ENCODE data around the gene TPCN2. TPM values are rescaled to one million over a fixed set of nuclear protein-coding genes. Genes with fewer than 3 reads are reported as not detected.

Gene TPCN2
- total RNA-seq, 1 experiment from 2014 or later: 28.9 TPM

- Histone ChIP-seq H3K4me3 (ENCODE audit: low read depth, low read length, poor library complexity, severe bottlenecking) (no peak overlapping the region), H3K9me3 (ENCODE audit: low read depth, low read length, poor library complexity, severe bottlenecking) (peaks cover 13% of the 10 kb centered on the region), H3K27me3 (replicated peaks; ENCODE audit: insufficient read depth, low read depth, low read length, poor library complexity) (no peaks in the 10 kb centered on the region), H3K4me1 (ENCODE audit: insufficient read depth, low read length, poor library complexity, severe bottlenecking) (peaks cover 17% of the 10 kb centered on the region), H3K36me3 (ENCODE audit: insufficient read depth, low read length, poor library complexity, severe bottlenecking) (no peaks in the 10 kb centered on the region), H3K27ac (ENCODE audit: low read depth, low read length, poor library complexity, severe bottlenecking) (no peak overlapping the region)
- no peak for TF ChIP-seq EZH2 (IDR thresholded peaks at IDR 0.05; ENCODE audit: borderline replicate concordance, low read depth, low read length, poor library complexity, severe bottlenecking)
- no peak for TF ChIP-seq CTCF (conservative IDR thresholded peaks at IDR 0.05; ENCODE audit: low read depth, low read length)
- ChIA-PET POLR2A (ENCODE audit: low non-redundant PET) (no interaction called here), CTCF (no interaction called here)
- DNase-seq (ENCODE audit: low spot score): no peak
- BruUV-seq (replicated peaks): no TSS peak
- intact Hi-C loops (cut with micrococcal nuclease; ENCODE audit: unreplicated experiment): no loop called here
Measured at GRCh38 chr11:69135420-69136363, 87.0 kb downstream of the TPCN2 start.

GRCh38 chr11:69136471-69136870 is 87.7 kb downstream of the TPCN2 start:
- ChIA-PET POLR2A (ENCODE audit: low non-redundant PET) (no interaction called here), CTCF (no interaction called here)
- intact Hi-C loops (cut with micrococcal nuclease; ENCODE audit: unreplicated experiment): no loop called here
- no peak for DNase-seq (ENCODE audit: low spot score)
- TF ChIP-seq CTCF (conservative IDR thresholded peaks at IDR 0.05; ENCODE audit: low read depth, low read length) (no peak), EZH2 (IDR thresholded peaks at IDR 0.05; ENCODE audit: borderline replicate concordance, low read depth, low read length, poor library complexity, severe bottlenecking) (no peak)
- no peaks in the 10 kb centered on the region for H3K36me3 ChIP-seq (ENCODE audit: insufficient read depth, low read length, poor library complexity, severe bottlenecking)
- no peak overlapping the region for H3K27ac ChIP-seq (ENCODE audit: low read depth, low read length, poor library complexity, severe bottlenecking)
- no peak overlapping the region for H3K4me3 ChIP-seq (ENCODE audit: low read depth, low read length, poor library complexity, severe bottlenecking)
- peaks cover 10% of the 10 kb centered on the region for H3K4me1 ChIP-seq (ENCODE audit: insufficient read depth, low read length, poor library complexity, severe bottlenecking)
- BruUV-seq (replicated peaks): no TSS peak
- no peaks in the 10 kb centered on the region for H3K27me3 ChIP-seq (replicated peaks; ENCODE audit: insufficient read depth, low read depth, low read length, poor library complexity)
- H3K9me3 ChIP-seq (ENCODE audit: low read depth, low read length, poor library complexity, severe bottlenecking): peaks cover 13% of the 10 kb centered on the region

GRCh38 chr11:69137151-69137844 is 88.6 kb downstream of the TPCN2 start:
- Histone ChIP-seq H3K9me3 (ENCODE audit: low read depth, low read length, poor library complexity, severe bottlenecking) (peaks cover 13% of the 10 kb centered on the region), H3K27me3 (replicated peaks; ENCODE audit: insufficient read depth, low read depth, low read length, poor library complexity) (no peaks in the 10 kb centered on the region), H3K4me1 (ENCODE audit: insufficient read depth, low read length, poor library complexity, severe bottlenecking) (peaks cover 1% of the 10 kb centered on the region), H3K4me3 (ENCODE audit: low read depth, low read length, poor library complexity, severe bottlenecking) (no peak overlapping the region), H3K27ac (ENCODE audit: low read depth, low read length, poor library complexity, severe bottlenecking) (no peak overlapping the region), H3K36me3 (ENCODE audit: insufficient read depth, low read length, poor library complexity, severe bottlenecking) (no peaks in the 10 kb centered on the region)
- POLR2A ChIA-PET (ENCODE audit: low non-redundant PET): no interaction called here
- no TSS peak for BruUV-seq (replicated peaks)
- CTCF ChIA-PET: no interaction called here
- TF ChIP-seq EZH2 (IDR thresholded peaks at IDR 0.05; ENCODE audit: borderline replicate concordance, low read depth, low read length, poor library complexity, severe bottlenecking): no peak
- TF ChIP-seq CTCF (conservative IDR thresholded peaks at IDR 0.05; ENCODE audit: low read depth, low read length): no peak
- DNase-seq (ENCODE audit: low spot score): no peak
- intact Hi-C loops (cut with micrococcal nuclease; ENCODE audit: unreplicated experiment): no loop called here

All from A673 (cell line).